K562 (cell line): Measurements from ENCODE around the gene PLA2G3. TPM values are rescaled to one million over a fixed set of nuclear protein-coding genes. Genes with fewer than 3 reads are reported as not detected.
A peak's percentile ranks its signal among the peaks of the same experiment; 100 is the strongest.

ENCODE experiments used
- BCLAF1 ChIP-seq, 2 experiments: fragments of 450-650 bp in 1 of 2; IDR thresholded peaks; 2 replicates each; pipeline ENCODE4 v1.6.1; 2011 to 2017; ENCODE audit warnings: low read depth in 2 of 2, antibody characterized with exemption in 1 of 2, borderline replicate concordance in 1 of 2, low read length in 1 of 2, mild to moderate bottlenecking in 1 of 2, mixed read lengths in 1 of 2; ENCODE audit not compliant: control insufficient read depth in 1 of 2
- BRD4 ChIP-seq: fragments of 200-600 bp; sonication (generic); IDR thresholded peaks from 2 replicates; pipeline ENCODE4 v1.6.1; 2017; ENCODE audit warnings: inconsistent platforms
- CEBPG ChIP-seq, 3 experiments: fragments of 200-800 bp in 1 of 3; sonication (Bioruptor generic) in 1 of 3; sonication (generic) in 1 of 3; formaldehyde crosslinking in 1 of 3; IDR thresholded peaks in 2 of 3; conservative IDR thresholded peaks in 1 of 3; 2 replicates each; pipeline versions ENCODE4 v1.6.1 to v1.8.0; 2016 to 2022; ENCODE audit warnings: missing compliant biosample characterization in 2 of 3, missing genetic modification characterization in 2 of 3, mild to moderate bottlenecking in 1 of 3, missing genetic modification reagents in 1 of 3
- CHAMP1 ChIP-seq: fragments of 450-650 bp; IDR thresholded peaks from 2 replicates; pipeline ENCODE4 v1.6.1; 2016; ENCODE audit warnings: mild to moderate bottlenecking
- CREM ChIP-seq: IDR thresholded peaks from 2 replicates; pipeline ENCODE4 v1.6.1; 2014; ENCODE audit warnings: antibody characterized with exemption, low read depth
- ELK1 ChIP-seq: sonication (generic); formaldehyde crosslinking; IDR thresholded peaks from 2 replicates; pipeline ENCODE4 v1.8.1; 2022; ENCODE audit warnings: missing genetic modification reagents
- GMEB1 ChIP-seq: fragments of 250-450 bp; sonication (Bioruptor Pico); IDR thresholded peaks from 2 replicates; pipeline ENCODE4 v1.4.0; 2020; ENCODE audit warnings: mild to moderate bottlenecking
- ILK ChIP-seq: fragments of 450-650 bp; IDR thresholded peaks from 2 replicates; pipeline ENCODE4 v1.6.1; 2016; ENCODE audit warnings: missing genetic modification characterization, low read depth, mild to moderate bottlenecking, missing compliant biosample characterization, moderate library complexity, borderline replicate concordance
- MECOM ChIP-seq: fragments of 250-450 bp; sonication (Bioruptor Pico); IDR thresholded peaks from 2 replicates; pipeline ENCODE4 v1.8.0; 2022; ENCODE audit warnings: inconsistent platforms
- SREBF1 ChIP-seq: fragments of 150-350 bp; IDR thresholded peaks from 2 replicates; pipeline ENCODE4 v1.6.1; 2014; ENCODE audit warnings: antibody characterized with exemption, low read depth, low read length, borderline replicate concordance
- XRCC4 ChIP-seq: IDR thresholded peaks from one replicate; pipeline ENCODE4 v1.6.1; 2011; ENCODE audit not compliant: insufficient read depth, insufficient read length; ENCODE audit errors: extremely low read depth
- ZNF24 ChIP-seq: fragments of 450-650 bp; IDR thresholded peaks from 2 replicates; pipeline ENCODE4 v1.6.1; 2016
- ZNF324 ChIP-seq: fragments of 250-450 bp; sonication (Bioruptor Pico); IDR thresholded peaks from 2 replicates; pipeline ENCODE4 v1.4.0; 2020; ENCODE audit warnings: mild to moderate bottlenecking
- ZNF395 ChIP-seq: fragments of 200-800 bp; sonication (Bioruptor generic); IDR thresholded peaks from 2 replicates; pipeline ENCODE4 v1.6.1; 2017; ENCODE audit warnings: missing genetic modification characterization, missing compliant biosample characterization
- ZNF507 ChIP-seq: conservative IDR thresholded peaks from 2 replicates; pipeline ENCODE4 v1.6.1; 2017; ENCODE audit warnings: missing genetic modification characterization, missing compliant biosample characterization
- ZNF644 ChIP-seq: fragments of 200-800 bp; sonication (Bioruptor generic); IDR thresholded peaks from 2 replicates; pipeline ENCODE4 v1.6.1; 2016; ENCODE audit warnings: low read depth, missing genetic modification characterization, missing compliant biosample characterization
- ZNF830 ChIP-seq: fragments of 250-450 bp; sonication (Bioruptor Pico); IDR thresholded peaks from 2 replicates; pipeline ENCODE4 v1.5.0; 2021; ENCODE audit warnings: mild to moderate bottlenecking
- polyA plus RNA-seq, 8 experiments: library from polyadenylated mRNA; depleted of rRNA in 4 of 8; stranded (reverse) in 5 of 8; unstranded in 3 of 8; fragments of >200 nt; fragmentation: Nextera tagmentation in 2 of 8; fragmentation: Illumina TruSeq in 1 of 8; extraction: Ambion mirVana in 2 of 8; extraction: Trizol in 1 of 8; gene quantifications; 2 replicates each; pipeline versions ENCODE4 v1.2.1 to v1.2.3, GENCODE V29; 2011 to 2014; ENCODE audit warnings: inconsistent platforms in 1 of 8, missing spikeins in 1 of 8
- total RNA-seq, 7 experiments: library from RNA; depleted of rRNA in 6 of 7; stranded (reverse); fragments of >200 nt in 6 of 7; fragmentation: Illumina TruSeq in 2 of 7; extraction: Trizol in 2 of 7; gene quantifications; 2 replicates each; pipeline versions ENCODE4 v1.2.1 to v1.2.3, GENCODE V29; 2011 to 2021; ENCODE audit warnings: low replicate concordance in 1 of 7

PLA2G3 gene
- total and polyA plus RNA-seq, 9 of the 15 experiments (the other 6 are each of a cell fraction or from before 2014, with no cell fraction given) = 0.18 to 1.4 (median 0.64) TPM

- no peak for TF ChIP-seq BCLAF1 (IDR thresholded peaks at IDR 0.05; ENCODE audit: borderline replicate concordance in 1 of 2, control insufficient read depth in 1 of 2, low read depth in 2 of 2, low read length in 1 of 2)
- no peak for TF ChIP-seq BRD4
- no peak for TF ChIP-seq ZNF24
- TF ChIP-seq ELK1 = 0 out of 2 replicates have a peak, but pooled peaks have one; percentile 32
- no peak for TF ChIP-seq CHAMP1
- TF ChIP-seq CREM = 0 out of 2 replicates have a peak, but pooled peaks have one; percentile 30
- no peak for TF ChIP-seq ZNF324 (CRISPR knock-in tag)
- TF ChIP-seq GMEB1 (CRISPR knock-in tag) = no peak
- TF ChIP-seq MECOM (CRISPR knock-in tag) = no peak
- no peak for TF ChIP-seq ILK (tag)
- no peak for TF ChIP-seq CEBPG (CRISPR knock-in tag; IDR thresholded peaks at IDR 0.05)
- TF ChIP-seq CEBPG (tag; conservative IDR thresholded peaks at IDR 0.05 in 1 of 2, IDR thresholded peaks at IDR 0.05 in 1 of 2) = no peak
- no peak for TF ChIP-seq ZNF830
- TF ChIP-seq ZNF507 = no peak
- no peak for TF ChIP-seq SREBF1
- no peak for TF ChIP-seq ZNF644
- TF ChIP-seq XRCC4 = no peak
- 0 out of 2 replicates have a peak, but pooled peaks have one; percentile 24 for TF ChIP-seq ZNF395 (CRISPR knock-in tag)
Observed at GRCh38 chr22:31084811-31085492, 55.4 kb downstream of the PLA2G3 start (continued).
